Measurements from ENCODE around the gene PDLIM1.

DNA sequence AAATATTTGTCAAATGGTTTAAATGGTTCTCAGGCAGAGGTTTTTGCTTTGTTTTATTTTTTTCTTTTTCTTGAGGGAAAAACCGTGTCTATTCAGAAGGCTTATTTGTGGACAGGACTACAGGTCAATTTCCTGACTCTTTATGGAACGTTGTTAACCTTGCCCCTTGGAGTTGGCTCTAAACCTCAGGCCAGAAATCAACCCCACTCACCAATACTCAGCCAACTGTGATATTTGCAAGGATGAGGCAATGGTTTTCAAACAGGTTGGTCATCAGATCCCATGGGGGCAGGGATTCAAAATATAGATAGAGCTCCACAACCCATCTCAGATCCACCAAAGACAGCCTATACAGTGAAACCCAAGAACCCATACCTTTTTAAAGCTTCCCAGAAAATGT lies 10.2 kb downstream of the PDLIM1 start:
- TF ChIP-seq ELF1 (IDR thresholded peaks at IDR 0.05) (no peak), POLR2AphosphoS5 (IDR thresholded peaks at IDR 0.05; ENCODE audit: low read depth, low read length) (no peak), CHD2 (IDR thresholded peaks at IDR 0.05; ENCODE audit: low read length, partially characterized antibody) (no peak), EP300 (IDR thresholded peaks at IDR 0.05; ENCODE audit: borderline replicate concordance in 1 of 2, low read depth in 1 of 2, low read length in 1 of 2) (no peak), EZH2phosphoT487 (IDR thresholded peaks at IDR 0.05; ENCODE audit: borderline replicate concordance, low read depth) (no peak), RCOR1 (IDR thresholded peaks at IDR 0.05; ENCODE audit: low read length) (no peak), FOXJ3 (CRISPR knock-in tag; IDR thresholded peaks at IDR 0.05) (no peak), USF1 (IDR thresholded peaks at IDR 0.05; ENCODE audit: borderline replicate concordance, low read depth) (no peak)
- TF ChIP-seq, protein P1, sequence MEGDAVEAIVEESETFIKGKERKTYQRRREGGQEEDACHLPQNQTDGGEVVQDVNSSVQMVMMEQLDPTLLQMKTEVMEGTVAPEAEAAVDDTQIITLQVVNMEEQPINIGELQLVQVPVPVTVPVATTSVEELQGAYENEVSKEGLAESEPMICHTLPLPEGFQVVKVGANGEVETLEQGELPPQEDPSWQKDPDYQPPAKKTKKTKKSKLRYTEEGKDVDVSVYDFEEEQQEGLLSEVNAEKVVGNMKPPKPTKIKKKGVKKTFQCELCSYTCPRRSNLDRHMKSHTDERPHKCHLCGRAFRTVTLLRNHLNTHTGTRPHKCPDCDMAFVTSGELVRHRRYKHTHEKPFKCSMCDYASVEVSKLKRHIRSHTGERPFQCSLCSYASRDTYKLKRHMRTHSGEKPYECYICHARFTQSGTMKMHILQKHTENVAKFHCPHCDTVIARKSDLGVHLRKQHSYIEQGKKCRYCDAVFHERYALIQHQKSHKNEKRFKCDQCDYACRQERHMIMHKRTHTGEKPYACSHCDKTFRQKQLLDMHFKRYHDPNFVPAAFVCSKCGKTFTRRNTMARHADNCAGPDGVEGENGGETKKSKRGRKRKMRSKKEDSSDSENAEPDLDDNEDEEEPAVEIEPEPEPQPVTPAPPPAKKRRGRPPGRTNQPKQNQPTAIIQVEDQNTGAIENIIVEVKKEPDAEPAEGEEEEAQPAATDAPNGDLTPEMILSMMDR (IDR thresholded peaks at IDR 0.05) = no peak
- TF ChIP-seq, protein P2, sequence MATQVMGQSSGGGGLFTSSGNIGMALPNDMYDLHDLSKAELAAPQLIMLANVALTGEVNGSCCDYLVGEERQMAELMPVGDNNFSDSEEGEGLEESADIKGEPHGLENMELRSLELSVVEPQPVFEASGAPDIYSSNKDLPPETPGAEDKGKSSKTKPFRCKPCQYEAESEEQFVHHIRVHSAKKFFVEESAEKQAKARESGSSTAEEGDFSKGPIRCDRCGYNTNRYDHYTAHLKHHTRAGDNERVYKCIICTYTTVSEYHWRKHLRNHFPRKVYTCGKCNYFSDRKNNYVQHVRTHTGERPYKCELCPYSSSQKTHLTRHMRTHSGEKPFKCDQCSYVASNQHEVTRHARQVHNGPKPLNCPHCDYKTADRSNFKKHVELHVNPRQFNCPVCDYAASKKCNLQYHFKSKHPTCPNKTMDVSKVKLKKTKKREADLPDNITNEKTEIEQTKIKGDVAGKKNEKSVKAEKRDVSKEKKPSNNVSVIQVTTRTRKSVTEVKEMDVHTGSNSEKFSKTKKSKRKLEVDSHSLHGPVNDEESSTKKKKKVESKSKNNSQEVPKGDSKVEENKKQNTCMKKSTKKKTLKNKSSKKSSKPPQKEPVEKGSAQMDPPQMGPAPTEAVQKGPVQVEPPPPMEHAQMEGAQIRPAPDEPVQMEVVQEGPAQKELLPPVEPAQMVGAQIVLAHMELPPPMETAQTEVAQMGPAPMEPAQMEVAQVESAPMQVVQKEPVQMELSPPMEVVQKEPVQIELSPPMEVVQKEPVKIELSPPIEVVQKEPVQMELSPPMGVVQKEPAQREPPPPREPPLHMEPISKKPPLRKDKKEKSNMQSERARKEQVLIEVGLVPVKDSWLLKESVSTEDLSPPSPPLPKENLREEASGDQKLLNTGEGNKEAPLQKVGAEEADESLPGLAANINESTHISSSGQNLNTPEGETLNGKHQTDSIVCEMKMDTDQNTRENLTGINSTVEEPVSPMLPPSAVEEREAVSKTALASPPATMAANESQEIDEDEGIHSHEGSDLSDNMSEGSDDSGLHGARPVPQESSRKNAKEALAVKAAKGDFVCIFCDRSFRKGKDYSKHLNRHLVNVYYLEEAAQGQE (IDR thresholded peaks at IDR 0.05; ENCODE audit: low read depth, low read length) = no peak
- TF ChIP-seq, protein P3, sequence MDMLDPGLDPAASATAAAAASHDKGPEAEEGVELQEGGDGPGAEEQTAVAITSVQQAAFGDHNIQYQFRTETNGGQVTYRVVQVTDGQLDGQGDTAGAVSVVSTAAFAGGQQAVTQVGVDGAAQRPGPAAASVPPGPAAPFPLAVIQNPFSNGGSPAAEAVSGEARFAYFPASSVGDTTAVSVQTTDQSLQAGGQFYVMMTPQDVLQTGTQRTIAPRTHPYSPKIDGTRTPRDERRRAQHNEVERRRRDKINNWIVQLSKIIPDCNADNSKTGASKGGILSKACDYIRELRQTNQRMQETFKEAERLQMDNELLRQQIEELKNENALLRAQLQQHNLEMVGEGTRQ (IDR thresholded peaks at IDR 0.05; ENCODE audit: borderline replicate concordance, low read depth, low read length) = no peak
- TF ChIP-seq, protein P4, sequence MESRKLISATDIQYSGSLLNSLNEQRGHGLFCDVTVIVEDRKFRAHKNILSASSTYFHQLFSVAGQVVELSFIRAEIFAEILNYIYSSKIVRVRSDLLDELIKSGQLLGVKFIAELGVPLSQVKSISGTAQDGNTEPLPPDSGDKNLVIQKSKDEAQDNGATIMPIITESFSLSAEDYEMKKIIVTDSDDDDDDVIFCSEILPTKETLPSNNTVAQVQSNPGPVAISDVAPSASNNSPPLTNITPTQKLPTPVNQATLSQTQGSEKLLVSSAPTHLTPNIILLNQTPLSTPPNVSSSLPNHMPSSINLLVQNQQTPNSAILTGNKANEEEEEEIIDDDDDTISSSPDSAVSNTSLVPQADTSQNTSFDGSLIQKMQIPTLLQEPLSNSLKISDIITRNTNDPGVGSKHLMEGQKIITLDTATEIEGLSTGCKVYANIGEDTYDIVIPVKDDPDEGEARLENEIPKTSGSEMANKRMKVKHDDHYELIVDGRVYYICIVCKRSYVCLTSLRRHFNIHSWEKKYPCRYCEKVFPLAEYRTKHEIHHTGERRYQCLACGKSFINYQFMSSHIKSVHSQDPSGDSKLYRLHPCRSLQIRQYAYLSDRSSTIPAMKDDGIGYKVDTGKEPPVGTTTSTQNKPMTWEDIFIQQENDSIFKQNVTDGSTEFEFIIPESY (IDR thresholded peaks at IDR 0.05; ENCODE audit: borderline replicate concordance, low read depth) = no peak

Measured in SK-N-SH (cell line).